Osteoblast (primary cell): ENCODE results near the gene RPS6KA2. TPM values are rescaled to one million over a fixed set of nuclear protein-coding genes. Genes with fewer than 3 reads are reported as not detected.

Experiments
- DNase-seq: peaks from one replicate; pipeline ENCODE4 v3.0.0; 2011; ENCODE audit warnings: low spot score, mixed read lengths; ENCODE audit not compliant: insufficient read length; ENCODE audit errors: missing footprints
- H2AFZ ChIP-seq: 2 replicates; pipeline ENCODE4 v1.6.0; 2011; ENCODE audit warnings: mild to moderate bottlenecking, low read length
- H3K27ac ChIP-seq: 2 replicates; pipeline ENCODE4 v1.5.1; 2011; ENCODE audit warnings: mild to moderate bottlenecking, low read depth, low read length, moderate library complexity
- H3K27me3 ChIP-seq: 2 replicates; pipeline ENCODE4 v1.6.0; 2012; ENCODE audit warnings: mild to moderate bottlenecking, control low read depth, inconsistent platforms, low read length, moderate library complexity; ENCODE audit not compliant: insufficient read depth
- H3K36me3 ChIP-seq: 2 replicates; pipeline ENCODE4 v1.5.1; 2011; ENCODE audit warnings: mild to moderate bottlenecking, low read length, control low read depth, moderate library complexity; ENCODE audit not compliant: insufficient read depth
- H3K4me1 ChIP-seq: 2 replicates; pipeline ENCODE4 v1.5.1; 2011; ENCODE audit warnings: mild to moderate bottlenecking, low read length, control low read depth, moderate library complexity; ENCODE audit not compliant: insufficient read depth
- H3K4me2 ChIP-seq: 2 replicates; pipeline ENCODE4 v1.6.0; 2011; ENCODE audit warnings: mild to moderate bottlenecking, low read length; ENCODE audit not compliant: insufficient read depth
- H3K4me3 ChIP-seq: fragments of 200-600 bp; sonication (generic); 3 replicates; pipeline ENCODE4 v1.5.1; 2012; ENCODE audit warnings: mild to moderate bottlenecking, low read length, inconsistent platforms; ENCODE audit not compliant: insufficient read depth
- H3K79me2 ChIP-seq: 2 replicates; pipeline ENCODE4 v1.6.0; 2012; ENCODE audit warnings: mild to moderate bottlenecking, low read length, control low read depth, inconsistent platforms; ENCODE audit not compliant: insufficient read depth
- H3K9me3 ChIP-seq: 2 replicates; pipeline ENCODE4 v1.5.1; 2011; ENCODE audit warnings: low read depth, low read length, control low read depth
- H4K20me1 ChIP-seq: 2 replicates; pipeline ENCODE4 v1.6.0; 2012; ENCODE audit warnings: mild to moderate bottlenecking, low read length, control low read depth; ENCODE audit not compliant: insufficient read depth
- CTCF ChIP-seq: IDR thresholded peaks from 2 replicates; pipeline ENCODE4 v1.5.1; 2011; ENCODE audit warnings: mild to moderate bottlenecking, low read depth, low read length, moderate library complexity; ENCODE audit errors: extremely low read depth
- total RNA-seq: library from RNA; depleted of rRNA; stranded (reverse); fragments of >200 nt; gene quantifications from 2 replicates; pipeline ENCODE4 v1.2.3, GENCODE V29; 2012

The RPS6KA2 gene
- total RNA-seq, 1 donor, result 113 TPM

DNA sequence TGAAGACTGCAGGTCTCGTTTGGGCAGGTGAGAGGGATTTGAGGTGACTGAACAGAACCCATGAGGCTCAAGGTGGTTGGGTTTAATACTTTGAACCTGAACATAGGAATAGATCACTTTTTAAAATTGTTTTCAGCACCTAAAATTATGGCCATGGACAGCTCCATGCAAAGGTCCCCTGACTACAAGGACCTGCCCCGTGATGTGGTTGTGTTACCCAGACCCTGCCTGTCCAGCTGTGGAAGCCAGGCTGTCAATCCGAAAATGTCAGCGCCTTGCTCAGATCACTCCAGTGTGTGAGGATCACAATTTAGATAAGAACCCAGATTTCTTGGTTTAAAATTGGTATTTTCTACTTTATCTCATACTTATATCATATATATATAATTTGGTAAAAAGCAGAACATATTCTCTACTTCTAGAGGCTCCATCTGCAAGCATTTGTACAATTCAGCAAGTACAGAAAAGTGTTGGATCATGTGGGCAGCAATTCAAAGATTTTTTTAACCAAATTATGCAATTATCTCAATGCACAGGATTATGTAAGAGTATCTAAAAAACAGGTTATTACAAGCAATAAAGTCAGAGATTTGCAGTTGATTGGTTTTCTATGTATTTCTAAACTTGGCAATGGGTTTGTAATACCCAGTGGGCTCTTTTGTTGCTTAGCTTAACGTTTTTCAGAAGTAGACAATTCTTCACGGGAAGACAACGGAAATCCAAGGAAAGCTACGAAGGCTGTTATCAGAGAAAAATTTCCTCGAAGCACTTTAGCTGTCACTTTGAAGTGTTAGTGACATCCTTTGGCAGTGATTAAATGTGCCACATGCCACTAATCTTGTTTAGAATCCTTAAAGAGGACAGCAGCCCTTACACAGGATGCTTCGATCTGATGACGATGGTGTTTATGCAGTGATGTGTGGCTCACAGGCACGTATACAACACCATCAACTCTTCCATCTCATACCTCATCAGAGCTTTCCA is 24.1 kb upstream of the RPS6KA2 start:
- H3K4me2 ChIP-seq, result no peak overlapping the region
- H4K20me1 ChIP-seq, result no peaks in the 10 kb centered on the region
- no peak overlapping the region for H3K4me3 ChIP-seq
- H3K27ac ChIP-seq, result no peak overlapping the region
- DNase-seq, result no peak
- H3K36me3 ChIP-seq, result no peaks in the 10 kb centered on the region
- no peak for TF ChIP-seq CTCF
- H2AFZ ChIP-seq, result no peak overlapping the region
- no peaks in the 10 kb centered on the region for H3K9me3 ChIP-seq
- peaks cover 19% of the 10 kb centered on the region for H3K27me3 ChIP-seq
- H3K79me2 ChIP-seq, result no peaks in the 10 kb centered on the region
- no peaks in the 10 kb centered on the region for H3K4me1 ChIP-seq

GRCh38 chr6:166650047-166650446 is 23.0 kb upstream of the RPS6KA2 start:
- no peaks in the 10 kb centered on the region for H4K20me1 ChIP-seq
- no peaks in the 10 kb centered on the region for H3K4me1 ChIP-seq
- no peak for TF ChIP-seq CTCF

GRCh38 chr6:166648846-166649245 is 21.8 kb upstream of the RPS6KA2 start:
- Histone ChIP-seq H3K4me1 (no peaks in the 10 kb centered on the region), H2AFZ (no peak overlapping the region), H3K27ac (no peak overlapping the region), H4K20me1 (no peaks in the 10 kb centered on the region), H3K79me2 (no peaks in the 10 kb centered on the region), H3K4me2 (no peak overlapping the region), H3K36me3 (no peaks in the 10 kb centered on the region), H3K9me3 (peaks cover under 1% of the 10 kb centered on the region), H3K4me3 (no peak overlapping the region), H3K27me3 (peaks cover 6% of the 10 kb centered on the region)
- no peak for DNase-seq
- TF ChIP-seq CTCF, result no peak

More at GRCh38 chr6:166650047-166650446, 23.0 kb upstream of the RPS6KA2 start:
- DNase-seq, result no peak
- no peak overlapping the region for H2AFZ ChIP-seq
- H3K36me3 ChIP-seq, result no peaks in the 10 kb centered on the region
- no peak overlapping the region for H3K4me2 ChIP-seq
- H3K27me3 ChIP-seq, result peaks cover 11% of the 10 kb centered on the region
- H3K4me3 ChIP-seq, result no peak overlapping the region
- H3K79me2 ChIP-seq, result no peaks in the 10 kb centered on the region
- no peaks in the 10 kb centered on the region for H3K9me3 ChIP-seq
- H3K27ac ChIP-seq, result no peak overlapping the region

GRCh38 chr6:166647896-166648295 is 20.8 kb upstream of the RPS6KA2 start:
- H3K36me3 ChIP-seq, result no peaks in the 10 kb centered on the region
- H2AFZ ChIP-seq, result no peak overlapping the region
- peaks cover 2% of the 10 kb centered on the region for H3K9me3 ChIP-seq
- no peak overlapping the region for H3K4me3 ChIP-seq
- peaks cover 5% of the 10 kb centered on the region for H3K27me3 ChIP-seq
- H3K4me2 ChIP-seq, result no peak overlapping the region
- H4K20me1 ChIP-seq, result no peaks in the 10 kb centered on the region
- DNase-seq, result no peak
- no peak for TF ChIP-seq CTCF
- no peaks in the 10 kb centered on the region for H3K4me1 ChIP-seq
- no peaks in the 10 kb centered on the region for H3K79me2 ChIP-seq
- H3K27ac ChIP-seq, result no peak overlapping the region
